ENCODE results near the gene TMEM132D.

The TMEM132D gene

GRCh38 chr12:129826273-129826672 lies 77.6 kb downstream of the TMEM132D start:
- DNase-seq (ENCODE audit: low read depth in 4 of 4, low spot score in 1 of 4) = no peak

GRCh38 chr12:129825316-129825715 lies 78.5 kb downstream of the TMEM132D start:
- DNase-seq (ENCODE audit: low read depth in 4 of 4, low spot score in 1 of 4) = no peak

- no peak for DNase-seq (ENCODE audit: low read depth in 4 of 4, low spot score in 1 of 4)
These were observed 81.9 kb downstream of the TMEM132D start for GRCh38 chr12:129821964-129822363.

DNA sequence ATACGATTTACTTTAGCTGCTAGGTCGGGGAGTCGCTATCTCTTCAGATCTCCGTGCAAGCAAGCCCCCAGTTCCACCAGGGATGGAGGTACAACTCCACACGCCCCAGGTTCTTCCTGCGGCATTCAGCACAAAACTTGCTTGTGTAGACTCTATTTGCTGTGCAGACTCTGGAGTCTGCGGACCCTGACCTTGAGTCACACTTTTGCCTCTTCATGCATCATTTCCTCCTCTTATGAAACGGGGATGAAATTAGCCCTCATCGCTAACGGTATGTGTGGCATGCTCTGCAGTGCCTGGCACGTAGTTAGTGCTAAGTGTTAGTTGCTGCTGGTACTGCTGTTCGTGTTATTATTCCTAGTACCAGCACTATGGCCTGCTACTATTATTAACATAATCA lies 84.4 kb downstream of the TMEM132D start:
- no peak for DNase-seq (ENCODE audit: low read depth in 4 of 4, low spot score in 1 of 4)

DNA sequence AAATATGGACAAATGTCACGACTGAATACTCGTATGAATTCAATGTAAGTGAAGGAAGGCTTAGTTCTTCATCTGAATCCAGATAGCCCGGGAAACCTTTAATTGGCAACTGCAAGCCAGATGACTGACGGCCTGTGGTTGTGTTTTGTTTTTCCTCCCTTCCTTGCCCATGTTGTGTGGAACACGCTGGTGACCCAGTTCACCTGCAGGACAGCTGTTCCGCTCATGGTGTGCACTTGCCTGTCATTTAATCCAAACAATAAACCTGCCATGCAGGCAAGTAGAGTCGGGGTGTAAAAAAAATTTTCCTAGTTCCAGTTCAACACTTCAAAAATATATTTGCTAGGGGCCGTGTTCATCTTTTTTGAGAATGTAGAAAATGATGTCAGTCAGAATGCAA lies 88.0 kb downstream of the TMEM132D start:
- no peak for DNase-seq (ENCODE audit: low read depth in 4 of 4, low spot score in 1 of 4)

- DNase-seq (ENCODE audit: low read depth in 4 of 4, low spot score in 1 of 4) = no peak
These were observed 91.9 kb downstream of the TMEM132D start for GRCh38 chr12:129811963-129812362.

DNA sequence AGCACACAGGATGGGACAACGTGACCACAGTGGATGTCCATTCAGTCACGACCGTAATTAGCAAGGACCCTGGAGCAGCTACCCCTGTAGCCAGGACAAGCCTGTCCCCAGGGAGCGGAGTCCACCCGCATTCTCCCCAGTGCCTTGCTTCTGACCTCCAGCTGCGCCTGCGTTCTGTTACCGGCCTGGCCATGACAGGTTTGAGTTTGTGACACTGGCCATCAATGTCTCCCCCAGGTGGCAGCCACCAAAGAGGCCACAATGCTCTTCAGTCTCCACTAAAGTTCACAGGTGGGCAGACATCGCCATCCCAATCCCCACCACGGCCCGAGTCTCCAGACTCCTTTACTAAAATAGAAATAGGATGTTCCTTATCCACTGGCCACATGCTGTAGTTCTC lies 96.7 kb downstream of the TMEM132D start:
- no peak for DNase-seq (ENCODE audit: low read depth in 4 of 4, low spot score in 1 of 4)

- no peak for DNase-seq (ENCODE audit: low read depth in 4 of 4, low spot score in 1 of 4)
These were observed 112.4 kb downstream of the TMEM132D start for GRCh38 chr12:129791396-129791795.

DNA sequence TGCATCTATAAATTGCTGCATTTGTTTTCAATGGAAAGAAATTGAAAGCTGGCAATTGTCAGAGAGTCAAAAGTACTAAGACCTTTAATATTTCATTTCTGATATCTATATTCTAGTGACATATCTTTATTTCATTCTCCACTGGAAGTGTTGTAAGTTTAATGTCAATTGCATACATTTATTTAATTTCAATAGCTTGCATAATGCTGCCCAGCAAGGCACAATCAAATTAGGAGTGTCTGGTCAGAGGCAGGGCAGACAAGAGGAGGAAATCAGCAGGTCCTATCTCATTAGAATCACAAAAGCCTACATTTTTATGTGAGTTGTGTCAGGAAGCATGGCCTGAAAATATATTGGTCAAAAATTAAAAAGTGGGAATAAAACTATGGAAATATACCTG lies 112.9 kb downstream of the TMEM132D start:
- no peak for DNase-seq (ENCODE audit: low read depth in 4 of 4, low spot score in 1 of 4)

DNA sequence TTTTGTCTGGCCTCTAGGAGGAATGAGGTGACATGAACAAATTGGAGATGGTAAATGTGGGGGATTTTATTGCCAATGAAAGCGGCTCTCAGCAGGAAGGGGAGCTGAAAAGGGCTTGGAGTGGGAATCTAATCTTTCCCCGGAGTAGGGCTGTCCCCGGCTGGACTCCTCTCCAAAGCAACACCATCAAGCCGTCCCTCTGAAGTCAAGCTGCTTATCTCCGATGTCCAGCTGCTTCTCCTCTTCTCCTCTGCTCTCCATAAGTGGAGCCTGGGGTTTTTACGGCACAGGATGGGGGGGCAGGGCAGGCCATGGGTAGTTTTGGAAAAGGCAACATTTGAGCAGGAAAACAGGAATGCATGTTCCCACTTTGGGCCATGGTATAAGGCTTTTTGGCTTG lies 113.5 kb downstream of the TMEM132D start:
- no peak for DNase-seq (ENCODE audit: low read depth in 4 of 4, low spot score in 1 of 4)

DNA sequence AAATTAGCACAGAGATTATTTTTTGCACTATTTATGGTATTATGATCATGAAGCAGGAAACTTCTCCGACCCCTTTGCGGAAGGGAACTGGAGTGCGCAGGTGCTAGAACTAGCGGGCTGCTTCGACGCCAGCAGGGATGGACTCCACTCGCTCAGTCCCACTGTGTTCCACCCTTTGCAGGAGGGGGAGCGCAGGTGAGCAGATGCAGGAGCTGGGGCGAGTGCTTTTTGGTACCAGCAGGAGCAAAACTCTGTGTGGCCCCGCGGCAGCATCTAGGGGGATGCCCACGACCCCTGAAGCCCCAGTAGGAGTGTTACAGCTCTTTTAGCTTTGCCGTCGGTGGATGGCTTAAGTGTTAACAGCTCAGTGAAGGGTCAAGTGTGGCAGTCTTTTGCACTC lies 113.9 kb downstream of the TMEM132D start:
- DNase-seq (ENCODE audit: low read depth in 4 of 4, low spot score in 1 of 4) = no peak

DNA sequence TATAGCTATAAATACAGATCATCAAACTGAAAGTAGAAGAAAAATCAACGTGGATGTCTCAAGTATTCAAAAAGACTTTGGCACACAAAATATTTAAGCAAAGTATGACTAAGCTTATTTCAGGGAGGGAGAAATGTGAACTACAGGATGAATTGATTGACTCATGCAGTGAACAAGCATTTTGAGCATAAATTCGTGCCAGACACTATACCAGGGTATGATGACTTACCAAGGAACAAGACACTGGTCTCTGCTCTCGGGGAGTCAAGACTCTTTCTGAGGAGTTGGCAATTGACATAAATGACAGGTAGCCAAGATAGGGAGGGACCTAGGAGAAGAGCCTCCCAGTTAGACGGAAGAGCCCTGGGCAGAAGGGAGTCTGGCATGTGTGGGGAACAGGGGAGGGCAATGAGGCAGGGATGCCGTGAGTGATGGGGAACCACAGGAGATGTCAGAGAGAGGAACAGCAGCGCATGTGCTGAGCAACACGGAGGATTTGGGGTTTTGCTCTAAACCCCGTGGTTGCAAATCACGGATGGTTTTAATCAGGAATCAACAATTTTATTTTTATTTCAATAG lies 115.2 kb downstream of the TMEM132D start:
- DNase-seq (ENCODE audit: low read depth in 4 of 4, low spot score in 1 of 4) = no peak

DNA sequence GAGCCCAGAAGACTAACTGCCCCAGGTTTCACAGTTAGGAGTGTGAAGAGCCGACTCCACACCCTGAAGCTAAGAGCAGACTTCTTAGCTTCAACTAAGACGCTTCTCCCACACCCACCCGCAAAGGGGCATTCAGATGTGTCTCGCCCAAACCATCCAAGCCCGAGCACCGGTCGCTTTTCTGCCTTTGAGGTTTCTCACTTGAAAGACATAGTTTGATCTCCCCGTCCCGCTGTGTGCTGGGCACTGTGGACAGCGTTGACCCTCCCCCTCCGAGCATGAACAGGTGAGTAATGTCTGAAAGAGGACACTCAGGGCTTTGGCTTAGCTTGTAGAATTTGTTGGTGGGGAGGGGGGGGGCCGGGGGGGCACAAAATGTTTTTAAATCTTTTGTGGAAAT lies 123.8 kb downstream of the TMEM132D start:
- no peak for DNase-seq (ENCODE audit: low read depth in 4 of 4, low spot score in 1 of 4)

GRCh38 chr12:129779033-129779432 lies 124.8 kb downstream of the TMEM132D start:
- DNase-seq (ENCODE audit: low read depth in 4 of 4, low spot score in 1 of 4) = no peak

DNA sequence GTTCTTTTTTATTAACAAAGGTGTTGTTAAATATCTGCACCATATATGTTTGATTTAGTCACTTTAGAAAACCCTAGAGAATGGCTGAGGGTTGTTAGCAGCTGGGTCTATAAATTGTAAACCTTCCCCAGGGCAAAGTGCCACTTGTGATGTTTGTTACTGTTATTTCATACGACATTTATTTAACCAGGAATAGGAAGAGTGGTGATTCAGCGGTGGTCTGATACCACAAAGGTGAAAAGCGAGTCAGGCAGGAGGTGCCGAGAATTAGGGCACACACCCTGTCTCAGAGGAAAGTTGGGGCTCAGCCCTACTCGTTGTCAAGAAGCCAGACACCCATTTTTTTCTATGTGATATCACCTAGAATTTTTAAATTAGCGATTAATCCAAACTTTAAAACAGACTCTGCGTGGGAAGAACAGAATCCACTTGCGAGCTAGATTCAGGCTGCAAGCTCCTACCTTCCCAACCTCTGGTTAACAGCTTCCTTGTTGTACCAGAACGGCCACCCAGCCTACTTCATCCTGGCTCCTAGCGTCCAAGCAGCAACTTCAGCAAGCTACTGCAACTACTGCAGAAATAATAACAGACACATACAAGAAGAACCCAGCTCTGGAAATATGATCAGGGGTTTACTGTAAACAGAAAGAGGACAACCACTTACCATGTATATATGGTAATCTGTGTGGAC lies 126.7 kb downstream of the TMEM132D start:
- DNase-seq (ENCODE audit: low read depth in 4 of 4, low spot score in 1 of 4) = no peak

DNA sequence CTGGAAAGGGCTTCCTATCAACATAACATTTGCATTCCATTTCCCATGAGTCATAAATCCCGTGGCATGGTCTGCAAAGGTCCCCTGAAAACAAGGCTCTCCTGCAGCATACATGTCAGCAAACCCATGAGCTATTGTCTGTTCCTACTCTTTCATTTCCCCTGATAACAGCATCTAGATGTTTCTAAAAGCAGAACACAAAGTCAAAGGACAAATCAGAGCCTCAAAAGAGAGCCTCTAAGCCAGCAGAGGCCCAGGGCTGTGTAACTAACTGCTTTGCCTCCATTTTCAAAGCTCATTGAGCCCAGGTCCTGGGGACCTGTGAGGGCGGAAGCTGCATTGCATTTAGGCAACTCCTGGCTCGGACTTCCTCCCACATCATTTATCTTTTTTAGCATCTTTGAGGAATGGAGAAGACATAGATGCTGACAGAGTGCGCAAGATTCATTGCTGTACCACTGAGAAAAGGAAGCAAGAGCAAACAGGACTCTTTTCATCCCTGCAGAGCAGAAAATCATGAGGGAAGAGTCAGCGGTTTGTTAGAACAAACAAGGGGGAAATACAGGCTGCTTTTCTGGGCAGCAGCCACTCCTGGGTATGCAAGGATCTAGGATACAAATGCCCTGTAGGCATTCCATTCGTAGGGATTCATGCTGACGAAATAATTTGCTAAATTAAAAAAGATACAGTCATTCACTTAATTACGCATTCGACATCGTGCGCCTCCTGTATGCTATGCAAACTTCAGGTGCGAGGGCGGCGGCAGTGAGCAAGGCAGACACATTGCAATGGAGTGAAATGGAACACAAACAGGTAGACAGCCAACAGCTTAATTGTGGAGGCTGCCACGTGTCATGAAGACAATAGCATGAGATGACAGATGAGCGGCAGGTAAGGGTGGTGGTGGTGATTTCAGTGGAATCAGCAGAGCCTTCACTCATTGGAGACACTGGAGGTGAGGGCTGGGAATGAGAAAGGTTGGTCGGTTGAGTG lies 131.0 kb downstream of the TMEM132D start:
- no peak for DNase-seq (ENCODE audit: low read depth in 4 of 4, low spot score in 1 of 4)

DNA sequence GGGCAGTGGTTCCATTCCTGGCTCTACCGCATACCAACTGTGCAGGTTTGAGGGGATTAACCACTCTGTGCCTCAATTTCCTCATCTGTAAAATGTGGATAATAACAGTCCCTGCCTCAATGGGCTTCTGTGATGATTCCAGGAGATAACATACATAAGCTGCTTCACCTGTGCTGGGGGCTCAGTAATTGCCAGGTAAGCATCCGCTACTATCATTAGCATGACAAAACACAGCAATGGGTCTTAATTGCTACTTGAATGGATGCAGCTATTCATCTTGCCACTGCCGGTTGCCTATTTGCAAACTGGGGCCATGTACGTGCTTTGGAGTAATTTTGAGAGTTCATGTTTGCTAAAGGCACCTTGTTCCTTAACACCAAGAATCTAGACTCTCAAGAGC lies 132.6 kb downstream of the TMEM132D start:
- no peak for DNase-seq (ENCODE audit: low read depth in 4 of 4, low spot score in 1 of 4)

DNA sequence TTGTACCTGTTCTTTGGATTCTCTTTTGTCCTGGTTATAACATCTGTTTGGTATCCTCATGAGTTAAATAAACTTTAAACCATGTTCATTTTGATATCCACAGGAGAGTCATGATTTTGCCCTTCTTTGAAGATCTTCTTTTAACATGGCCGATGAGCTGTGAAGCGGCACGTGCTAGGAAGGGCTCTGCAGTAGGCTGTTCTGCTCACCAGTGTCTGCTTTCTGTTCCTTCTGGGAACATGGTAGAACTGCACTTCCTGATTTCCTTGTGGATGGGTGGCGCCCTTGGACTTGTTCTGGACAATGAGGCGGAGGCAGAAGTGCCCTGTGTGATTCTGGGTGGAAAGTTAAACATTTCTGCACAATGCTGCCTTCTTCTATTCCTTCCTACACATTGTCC lies 138.1 kb downstream of the TMEM132D start:
- no peak for DNase-seq (ENCODE audit: low read depth in 4 of 4, low spot score in 1 of 4)

- no peak for DNase-seq (ENCODE audit: low read depth in 4 of 4, low spot score in 1 of 4)
These were observed 141.4 kb downstream of the TMEM132D start for GRCh38 chr12:129762436-129762835.

- DNase-seq (ENCODE audit: low read depth in 4 of 4, low spot score in 1 of 4) = no peak
These were observed 150.2 kb downstream of the TMEM132D start for GRCh38 chr12:129753586-129753985.

- no peak for DNase-seq (ENCODE audit: low read depth in 4 of 4, low spot score in 1 of 4)
These were observed 153.4 kb downstream of the TMEM132D start for GRCh38 chr12:129750421-129750820.

DNA sequence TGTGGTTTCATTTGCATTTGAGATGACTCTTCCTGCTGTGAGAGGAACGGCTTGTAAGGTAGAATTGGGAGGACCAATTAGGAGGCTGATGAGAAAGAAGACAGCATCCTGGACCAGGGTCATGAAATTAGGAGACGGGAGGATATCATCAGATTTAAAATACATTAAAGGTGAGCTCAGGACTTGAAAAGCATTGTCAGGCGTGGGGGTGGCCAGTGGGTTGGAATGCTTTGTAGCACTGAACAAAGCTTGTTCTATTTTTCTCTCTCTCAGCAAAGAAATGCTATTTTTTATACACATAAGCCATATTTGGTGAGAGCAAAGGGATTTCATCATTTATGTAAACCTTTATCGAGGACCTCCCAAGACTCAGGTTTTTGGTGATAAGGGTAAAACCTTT lies 157.5 kb downstream of the TMEM132D start:
- DNase-seq (ENCODE audit: low read depth in 4 of 4, low spot score in 1 of 4) = no peak
